ENCODE measurements around the gene RUNX1.

DNA sequence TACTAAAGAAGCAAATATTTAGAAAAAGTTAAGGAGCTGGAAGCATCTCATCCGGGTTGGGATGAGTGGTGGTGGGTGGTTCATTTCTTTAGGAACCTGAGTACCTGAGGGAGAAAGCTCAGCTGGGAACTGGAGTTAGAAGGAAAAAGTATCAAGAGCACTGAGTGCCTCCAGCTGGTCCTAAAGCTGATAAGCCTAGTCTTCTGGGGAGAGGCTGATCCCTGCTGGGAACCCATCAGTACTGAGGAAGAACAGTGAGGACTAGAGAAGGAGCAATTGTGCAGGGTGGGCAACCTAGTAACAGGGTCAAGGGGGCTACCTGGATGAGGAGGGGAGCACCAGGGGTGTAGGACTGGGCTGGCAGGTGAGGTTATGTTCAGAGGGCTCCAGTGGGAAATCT, 89.5 kb downstream of the RUNX1 start:
- TF ChIP-seq, protein P1, sequence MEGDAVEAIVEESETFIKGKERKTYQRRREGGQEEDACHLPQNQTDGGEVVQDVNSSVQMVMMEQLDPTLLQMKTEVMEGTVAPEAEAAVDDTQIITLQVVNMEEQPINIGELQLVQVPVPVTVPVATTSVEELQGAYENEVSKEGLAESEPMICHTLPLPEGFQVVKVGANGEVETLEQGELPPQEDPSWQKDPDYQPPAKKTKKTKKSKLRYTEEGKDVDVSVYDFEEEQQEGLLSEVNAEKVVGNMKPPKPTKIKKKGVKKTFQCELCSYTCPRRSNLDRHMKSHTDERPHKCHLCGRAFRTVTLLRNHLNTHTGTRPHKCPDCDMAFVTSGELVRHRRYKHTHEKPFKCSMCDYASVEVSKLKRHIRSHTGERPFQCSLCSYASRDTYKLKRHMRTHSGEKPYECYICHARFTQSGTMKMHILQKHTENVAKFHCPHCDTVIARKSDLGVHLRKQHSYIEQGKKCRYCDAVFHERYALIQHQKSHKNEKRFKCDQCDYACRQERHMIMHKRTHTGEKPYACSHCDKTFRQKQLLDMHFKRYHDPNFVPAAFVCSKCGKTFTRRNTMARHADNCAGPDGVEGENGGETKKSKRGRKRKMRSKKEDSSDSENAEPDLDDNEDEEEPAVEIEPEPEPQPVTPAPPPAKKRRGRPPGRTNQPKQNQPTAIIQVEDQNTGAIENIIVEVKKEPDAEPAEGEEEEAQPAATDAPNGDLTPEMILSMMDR (IDR thresholded peaks at IDR 0.05) = no peak
- TF ChIP-seq, protein P2, sequence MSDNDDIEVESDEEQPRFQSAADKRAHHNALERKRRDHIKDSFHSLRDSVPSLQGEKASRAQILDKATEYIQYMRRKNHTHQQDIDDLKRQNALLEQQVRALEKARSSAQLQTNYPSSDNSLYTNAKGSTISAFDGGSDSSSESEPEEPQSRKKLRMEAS (IDR thresholded peaks at IDR 0.05; ENCODE audit: low read depth) = no peak
- TF ChIP-seq, protein P3, sequence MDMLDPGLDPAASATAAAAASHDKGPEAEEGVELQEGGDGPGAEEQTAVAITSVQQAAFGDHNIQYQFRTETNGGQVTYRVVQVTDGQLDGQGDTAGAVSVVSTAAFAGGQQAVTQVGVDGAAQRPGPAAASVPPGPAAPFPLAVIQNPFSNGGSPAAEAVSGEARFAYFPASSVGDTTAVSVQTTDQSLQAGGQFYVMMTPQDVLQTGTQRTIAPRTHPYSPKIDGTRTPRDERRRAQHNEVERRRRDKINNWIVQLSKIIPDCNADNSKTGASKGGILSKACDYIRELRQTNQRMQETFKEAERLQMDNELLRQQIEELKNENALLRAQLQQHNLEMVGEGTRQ (IDR thresholded peaks at IDR 0.05; ENCODE audit: borderline replicate concordance, low read depth, low read length) = no peak
- TF ChIP-seq POLR2AphosphoS5 (IDR thresholded peaks at IDR 0.05; ENCODE audit: low read depth, low read length) = no peak
- no peak for TF ChIP-seq RFX5 (IDR thresholded peaks at IDR 0.05; ENCODE audit: low read length)
- TF ChIP-seq, protein P4, sequence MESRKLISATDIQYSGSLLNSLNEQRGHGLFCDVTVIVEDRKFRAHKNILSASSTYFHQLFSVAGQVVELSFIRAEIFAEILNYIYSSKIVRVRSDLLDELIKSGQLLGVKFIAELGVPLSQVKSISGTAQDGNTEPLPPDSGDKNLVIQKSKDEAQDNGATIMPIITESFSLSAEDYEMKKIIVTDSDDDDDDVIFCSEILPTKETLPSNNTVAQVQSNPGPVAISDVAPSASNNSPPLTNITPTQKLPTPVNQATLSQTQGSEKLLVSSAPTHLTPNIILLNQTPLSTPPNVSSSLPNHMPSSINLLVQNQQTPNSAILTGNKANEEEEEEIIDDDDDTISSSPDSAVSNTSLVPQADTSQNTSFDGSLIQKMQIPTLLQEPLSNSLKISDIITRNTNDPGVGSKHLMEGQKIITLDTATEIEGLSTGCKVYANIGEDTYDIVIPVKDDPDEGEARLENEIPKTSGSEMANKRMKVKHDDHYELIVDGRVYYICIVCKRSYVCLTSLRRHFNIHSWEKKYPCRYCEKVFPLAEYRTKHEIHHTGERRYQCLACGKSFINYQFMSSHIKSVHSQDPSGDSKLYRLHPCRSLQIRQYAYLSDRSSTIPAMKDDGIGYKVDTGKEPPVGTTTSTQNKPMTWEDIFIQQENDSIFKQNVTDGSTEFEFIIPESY (IDR thresholded peaks at IDR 0.05; ENCODE audit: borderline replicate concordance, low read depth) = no peak
- TF ChIP-seq YY1 (IDR thresholded peaks at IDR 0.05; ENCODE audit: low read depth) = no peak
- no peak for TF ChIP-seq FOXJ3 (CRISPR knock-in tag; IDR thresholded peaks at IDR 0.05)
- TF ChIP-seq GABPA (IDR thresholded peaks at IDR 0.05; ENCODE audit: low read depth) = no peak
- no peak for TF ChIP-seq MXI1 (IDR thresholded peaks at IDR 0.05; ENCODE audit: low read depth, low read length)
- no peak for TF ChIP-seq TAF1 (IDR thresholded peaks at IDR 0.05; ENCODE audit: borderline replicate concordance, low read depth, low read length)
- TF ChIP-seq, protein P5, sequence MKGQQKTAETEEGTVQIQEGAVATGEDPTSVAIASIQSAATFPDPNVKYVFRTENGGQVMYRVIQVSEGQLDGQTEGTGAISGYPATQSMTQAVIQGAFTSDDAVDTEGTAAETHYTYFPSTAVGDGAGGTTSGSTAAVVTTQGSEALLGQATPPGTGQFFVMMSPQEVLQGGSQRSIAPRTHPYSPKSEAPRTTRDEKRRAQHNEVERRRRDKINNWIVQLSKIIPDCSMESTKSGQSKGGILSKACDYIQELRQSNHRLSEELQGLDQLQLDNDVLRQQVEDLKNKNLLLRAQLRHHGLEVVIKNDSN (IDR thresholded peaks at IDR 0.05; ENCODE audit: borderline replicate concordance, low read depth) = no peak
- no peak for TF ChIP-seq TEAD4 (IDR thresholded peaks at IDR 0.05; ENCODE audit: borderline replicate concordance, insufficient read depth)
